CD14-positive monocyte (primary cell): ENCODE data around the gene CCT3. TPM values are rescaled to one million over a fixed set of nuclear protein-coding genes. Genes with fewer than 3 reads are reported as not detected.

Experiments
- DNase-seq, 3 donors: peaks; one replicate each; pipeline ENCODE4 v3.0.0-alpha.2; 2011 to 2022
- H2AFZ ChIP-seq: 2 replicates; pipeline ENCODE4 v1.6.0; 2012; ENCODE audit warnings: mild to moderate bottlenecking, low read depth, low read length, inconsistent platforms; ENCODE audit not compliant: insufficient read depth, poor library complexity, severe bottlenecking
- H3K27ac ChIP-seq, 2 donors: 1 replicate in 1 of 2; 2 replicates in 1 of 2; pipeline ENCODE4 v1.5.1; 2012 to 2013; ENCODE audit warnings: low read length in 2 of 2, control low read depth in 1 of 2, inconsistent platforms in 1 of 2, low read depth in 1 of 2, mild to moderate bottlenecking in 1 of 2
- H3K27me3 ChIP-seq, 2 donors: one replicate each; pipeline versions ENCODE4 v1.6.0 to v1.6.1; 2011 to 2013; ENCODE audit warnings: low read length in 2 of 2; ENCODE audit not compliant: control insufficient read depth in 2 of 2, insufficient read depth in 2 of 2
- H3K36me3 ChIP-seq, 2 donors: replicated peaks in 1 of 2; 1 replicate in 1 of 2; 2 replicates in 1 of 2; pipeline versions ENCODE4 v1.5.1 to v1.6.1; 2012 to 2013; ENCODE audit warnings: low read length in 2 of 2, control low read depth in 1 of 2, inconsistent platforms in 1 of 2, mild to moderate bottlenecking in 1 of 2; ENCODE audit not compliant: insufficient read depth in 2 of 2, control insufficient read depth in 1 of 2
- H3K4me1 ChIP-seq, 2 donors: 1 replicate in 1 of 2; 2 replicates in 1 of 2; pipeline versions ENCODE4 v1.5.1 to v1.6.1; 2012 to 2013; ENCODE audit warnings: low read length in 2 of 2, control low read depth in 1 of 2, inconsistent platforms in 1 of 2, mild to moderate bottlenecking in 1 of 2, moderate library complexity in 1 of 2; ENCODE audit not compliant: insufficient read depth in 2 of 2, control insufficient read depth in 1 of 2
- H3K4me2 ChIP-seq: replicated peaks from 2 replicates; pipeline ENCODE3; 2012; ENCODE audit warnings: low read length, moderate library complexity, mild to moderate bottlenecking; ENCODE audit not compliant: poor library complexity, severe bottlenecking; ENCODE audit errors: extremely low read depth
- H3K4me3 ChIP-seq, 3 experiments: fragments of 200-600 bp in 1 of 3; sonication (generic) in 1 of 3; replicated peaks in 1 of 3; 1 replicate in 2 of 3; 2 replicates in 1 of 3; pipeline ENCODE4 v1.5.1; 2011 to 2013; ENCODE audit warnings: low read length in 3 of 3, mild to moderate bottlenecking in 3 of 3, control low read depth in 2 of 3, low read depth in 2 of 3, inconsistent platforms in 1 of 3, moderate library complexity in 1 of 3
- H3K79me2 ChIP-seq: 2 replicates; pipeline ENCODE4 v1.6.0; 2012; ENCODE audit warnings: mild to moderate bottlenecking, control low read depth, inconsistent platforms, low read length, moderate library complexity; ENCODE audit not compliant: insufficient read depth
- H3K9ac ChIP-seq: 2 replicates; pipeline ENCODE4 v1.6.0; 2017; ENCODE audit warnings: low read length, mild to moderate bottlenecking; ENCODE audit not compliant: insufficient read depth, poor library complexity, severe bottlenecking
- H3K9me3 ChIP-seq, 2 donors: replicated peaks in 1 of 2; 1 replicate in 1 of 2; 2 replicates in 1 of 2; pipeline versions ENCODE4 v1.5.1 to v1.6.1; 2012 to 2013; ENCODE audit warnings: low read length in 2 of 2, control low read depth in 1 of 2; ENCODE audit not compliant: control insufficient read depth in 1 of 2, insufficient read depth in 1 of 2
- H4K20me1 ChIP-seq: 2 replicates; pipeline ENCODE4 v1.6.0; 2012; ENCODE audit warnings: mild to moderate bottlenecking, low read length, control low read depth, moderate library complexity; ENCODE audit not compliant: insufficient read depth
- H3K27ac Mint-ChIP-seq, 7 donors: one replicate each; pipeline ENCODE4 v1.8.0; 2020; ENCODE audit warnings: mild to moderate bottlenecking in 7 of 7, mixed read lengths in 7 of 7, moderate library complexity in 6 of 7, inconsistent platforms in 2 of 7
- H3K27me3 Mint-ChIP-seq, 3 donors: one replicate each; pipeline ENCODE4 v1.8.0; 2021 to 2022; ENCODE audit warnings: low read depth in 3 of 3, mild to moderate bottlenecking in 3 of 3, mixed read lengths in 3 of 3, moderate library complexity in 3 of 3, inconsistent platforms in 1 of 3
- H3K36me3 Mint-ChIP-seq, 2 donors: one replicate each; pipeline ENCODE4 v1.8.0; 2020; ENCODE audit warnings: mixed read lengths in 2 of 2, inconsistent platforms in 1 of 2, mild to moderate bottlenecking in 1 of 2
- H3K4me1 Mint-ChIP-seq: one replicate; pipeline ENCODE4 v1.8.0; 2020; ENCODE audit warnings: mild to moderate bottlenecking, mixed read lengths
- H3K4me3 Mint-ChIP-seq, 2 donors: one replicate each; pipeline ENCODE4 v1.8.0; 2020; ENCODE audit warnings: mild to moderate bottlenecking in 2 of 2, mixed read lengths in 2 of 2, moderate library complexity in 1 of 2
- H3K9me3 Mint-ChIP-seq, 7 donors: one replicate each; pipeline ENCODE4 v1.8.0; 2020 to 2022; ENCODE audit warnings: mixed read lengths in 7 of 7, mild to moderate bottlenecking in 6 of 7, moderate library complexity in 6 of 7, inconsistent platforms in 2 of 7
- CTCF ChIP-seq: fragments of 200-600 bp; IDR thresholded peaks from one replicate; pipeline ENCODE4 v1.8.0; 2022; ENCODE audit warnings: antibody characterized with exemption, mild to moderate bottlenecking
- WGBS: methylation state at CpG from one replicate; pipeline ENCODE4 v1.1.5; 2013; ENCODE audit warnings: missing lambda C conversion rate; ENCODE audit not compliant: insufficient coverage; 5-methylcytosine and 5-hydroxymethylcytosine counted together
- intact Hi-C, 2 donors: fragments of 100-400 bp; cut with micrococcal nuclease; formaldehyde crosslinking; loops; one replicate each; pipeline versions ENCODE4 v1.15.0 to v1.15.1; 2023
- polyA minus RNA-seq: library from RNA; depleted of rRNA, polyadenylated mRNA; stranded (reverse); fragments of >200 nt; gene quantifications from 2 replicates; pipeline ENCODE4 v1.2.3, GENCODE V29; 2012
- polyA plus RNA-seq, 3 donors: library from polyadenylated mRNA; depleted of rRNA in 1 of 3; unstranded in 2 of 3; stranded (reverse) in 1 of 3; fragments of 300-500 nt in 2 of 3; fragments of >200 nt in 1 of 3; fragmentation: Illumina TruSeq in 2 of 3; gene quantifications; 1 replicate in 2 of 3; 2 replicates in 1 of 3; pipeline ENCODE4 v1.2.3, GENCODE V29; 2012 to 2021
- total RNA-seq, 12 experiments: library from RNA in 1 of 12; stranded (reverse) in 1 of 12; fragments of 120-200 nt in 1 of 12; gene quantifications; one replicate each; pipeline ENCODE4 v1.2.4 and lab custom pipeline; 2013 to 2026; ENCODE audit warnings: mixed read lengths in 6 of 12, inconsistent platforms in 1 of 12

Gene CCT3
- 137 TPM for total RNA-seq (2013)
- 10 to 100 TPM; 65.3 to 97.3 (median 94.8) TPM for polyA plus RNA-seq
- polyA minus RNA-seq: 71.8 and 113 TPM in 2 replicates
- total RNA-seq (lab: John Stamatoyannopoulos, UW): 37.0 to 120 (median 69.5) reads per million in 11 experiments

DNA sequence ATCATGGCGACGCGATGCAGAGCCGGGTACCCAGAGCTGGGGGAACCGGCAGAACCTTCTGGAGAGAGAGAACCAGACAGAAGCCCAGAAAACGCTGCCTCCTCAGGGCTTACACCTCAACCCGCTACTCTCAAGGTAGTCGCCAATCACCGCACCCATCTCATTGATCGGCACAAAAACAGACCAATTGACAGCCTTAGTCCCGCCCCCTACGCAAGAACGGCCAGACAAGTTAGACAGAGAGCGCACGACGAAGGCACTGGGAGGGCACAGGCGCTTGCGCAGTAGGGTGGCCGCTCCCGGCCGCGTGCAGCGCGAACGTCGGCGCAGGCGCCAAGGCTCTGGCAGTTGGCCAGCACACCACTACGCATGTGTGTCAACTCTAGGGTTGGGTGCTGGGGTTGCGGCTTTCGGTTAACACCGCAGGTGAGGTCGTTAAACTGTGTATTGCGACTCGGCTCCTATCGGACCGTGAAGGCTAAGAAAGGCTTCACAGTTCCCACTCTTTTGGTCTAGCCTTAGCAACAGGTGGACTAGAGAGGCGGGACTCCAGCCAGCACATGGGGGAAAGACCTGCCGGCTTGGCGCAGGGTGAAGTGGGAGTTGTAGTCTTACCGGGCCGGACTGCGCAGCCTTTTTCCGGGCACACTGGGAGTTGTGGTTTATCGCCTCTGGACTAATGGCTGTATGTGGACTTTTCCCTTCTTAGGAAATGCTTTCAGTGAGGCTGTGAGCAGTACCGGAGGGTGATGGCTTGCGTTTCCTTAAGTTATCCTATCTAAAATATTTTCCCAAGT is at the start of gene CCT3, which contains the start of gene TSACC:
Gene CCT3 (minus strand): TSS at position 113 of the 797 bp plus-strand sequence. CDS start 108 bp downstream, at position 5.
Gene TSACC (plus strand): TSS at position 347 of the 797 bp plus-strand sequence. CDS start 1,232 bp downstream, outside the sequence.
- intact Hi-C loops: loop anchor here in 1 of 2 donors (10.0 kb wide), 1 partner anchor 64 kb away; no protein-coding TSS in a partner anchor
- H2AFZ ChIP-seq: peak within 1 kb of the TSS; percentile 87

More for the DNA sequence above, at the start of gene CCT3, which contains the start of gene TSACC:
- Histone ChIP-seq H3K4me1 (peaks cover 18 to 20% of the 10 kb centered on the region in 2 donors), H3K79me2 (peaks cover 43% of the 10 kb centered on the region), H3K27me3 (no peaks in the 10 kb centered on the region), H3K9ac (peak within 1 kb of the TSS; percentile 55), H3K27ac (peak within 1 kb of the TSS; percentile 57 to 66), H3K4me2 (peak within 1 kb of the TSS; percentile 87), H4K20me1 (peaks cover 31% of the 10 kb centered on the region), H3K9me3 (no peaks in the 10 kb centered on the region), H3K36me3 (peaks cover 25 to 26% of the 10 kb centered on the region in 2 donors), H3K4me3 (peak within 1 kb of the TSS; percentile 53 to 94 (median 84))
- DNase-seq: peak; percentile 99
- Mint-ChIP-seq H3K4me3 (peak within 1 kb of the TSS; percentile 98), H3K27ac (peak within 1 kb of the TSS; percentile 91 to 98 (median 96)), H3K36me3 (peaks cover 24 to 26% of the 10 kb centered on the region in 2 donors), H3K9me3 (peaks cover 0 to 2% (median 0%) of the 10 kb centered on the region in 7 donors), H3K4me1 (peaks cover 18% of the 10 kb centered on the region), H3K27me3 (peaks cover 0 to 2% (median 0%) of the 10 kb centered on the region in 3 donors)
- under 1% methylated on average over 37 of the region's 47 CpGs for WGBS
- no peak for TF ChIP-seq CTCF
